NCI-H1092 treated with DMSO at 0.1 percent for 48 hours (cell line): Measurements from ENCODE around the gene PTPRR.

Source experiments
- DNase-seq: peaks from one replicate; lab custom pipeline; 2025; lab: John Stamatoyannopoulos, UW

PTPRR gene

DNA sequence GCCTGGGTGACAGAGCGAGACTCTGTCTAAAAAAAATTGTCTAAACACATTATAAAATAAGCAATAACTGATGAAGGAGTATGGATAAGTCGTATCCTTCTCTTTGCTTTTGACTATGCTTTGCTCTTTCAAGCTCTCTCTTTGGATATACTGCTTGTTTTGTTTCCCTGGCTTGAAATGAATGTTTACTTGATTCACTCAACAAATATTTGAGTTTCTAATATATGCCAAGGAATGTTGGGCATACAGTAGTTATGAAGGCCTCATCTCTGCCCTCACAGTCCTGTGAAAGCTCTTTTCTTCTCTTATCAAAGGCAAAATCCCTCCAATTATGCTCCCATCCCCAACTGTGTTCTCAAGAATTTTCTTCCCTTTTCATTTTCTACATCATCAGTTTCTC lies 123.5 kb downstream of the PTPRR start:
- no peak for DNase-seq

DNA sequence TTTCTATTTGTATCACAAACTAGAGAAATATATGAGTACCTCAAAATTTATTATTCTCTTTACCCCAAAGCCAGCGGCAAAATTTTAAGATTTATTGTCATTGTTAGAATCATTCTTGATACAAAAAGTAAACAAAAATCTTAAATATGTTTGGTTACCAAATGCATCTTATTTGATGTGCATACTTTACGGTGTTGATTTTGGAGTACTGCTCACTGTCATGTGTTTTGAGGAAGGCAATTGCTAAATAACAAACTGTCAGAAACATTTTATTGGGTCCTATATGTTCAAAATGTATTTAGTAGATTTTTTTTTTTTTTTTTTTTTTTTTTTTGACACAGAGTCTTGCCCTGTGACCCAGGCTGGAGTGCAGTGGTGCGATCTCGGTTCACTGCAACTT lies 124.9 kb downstream of the PTPRR start:
- DNase-seq = no peak

DNA sequence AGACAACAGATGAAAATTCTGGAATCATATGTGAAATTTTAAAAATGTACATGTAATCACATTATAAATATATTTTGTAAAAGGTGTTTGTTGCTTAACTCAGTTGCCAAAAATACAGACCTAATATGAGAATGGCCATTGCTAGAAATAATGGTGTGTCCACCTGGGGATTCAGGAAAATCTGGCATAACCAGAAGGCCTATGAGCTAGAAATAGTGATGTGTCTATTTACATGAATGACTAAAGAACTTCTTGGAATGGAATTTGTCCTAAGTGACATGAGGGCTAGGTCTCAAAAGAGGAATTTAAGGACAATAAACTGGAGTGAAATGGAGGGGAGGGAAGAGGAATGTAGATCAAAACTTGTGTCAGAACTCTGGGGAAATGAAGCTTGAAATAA lies 126.4 kb downstream of the PTPRR start:
- DNase-seq = no peak

DNA sequence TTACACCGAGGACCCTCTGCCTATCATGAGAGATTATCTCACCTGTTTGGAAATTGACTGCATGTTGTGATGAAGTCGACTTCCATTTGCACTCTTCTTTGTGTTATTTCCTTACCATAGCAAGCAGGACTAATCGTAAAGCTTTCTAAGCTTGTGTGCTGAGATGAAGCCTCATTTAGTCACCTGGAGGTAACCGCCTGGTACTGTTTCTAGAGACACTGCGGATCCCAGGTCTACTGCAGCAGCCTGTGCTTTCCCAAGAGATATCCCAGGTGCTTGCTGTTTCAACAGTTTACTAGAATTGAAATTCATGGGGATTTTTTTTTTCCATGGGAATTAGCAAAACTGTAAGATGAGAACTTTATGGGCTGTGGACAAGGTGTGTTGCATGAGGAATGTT lies 131.8 kb downstream of the PTPRR start:
- DNase-seq = no peak

DNA sequence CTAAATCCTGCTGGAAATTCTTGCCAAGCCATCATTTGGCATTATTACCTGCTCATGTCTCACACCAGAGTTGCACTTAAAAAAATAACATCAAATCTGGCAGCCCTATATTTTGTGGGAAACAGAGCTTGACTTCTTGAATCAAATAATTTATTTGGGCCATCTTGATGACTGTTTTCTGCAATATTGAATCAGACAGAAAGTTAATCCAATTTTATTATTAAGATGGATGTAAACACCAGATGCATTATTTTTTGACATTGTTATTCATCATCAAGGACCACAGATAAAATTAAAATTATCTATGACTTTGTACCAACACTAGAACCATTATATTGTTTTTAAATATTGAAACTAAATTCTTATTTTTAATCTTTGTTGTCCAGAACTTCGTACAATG lies 132.9 kb downstream of the PTPRR start:
- no peak for DNase-seq

DNA sequence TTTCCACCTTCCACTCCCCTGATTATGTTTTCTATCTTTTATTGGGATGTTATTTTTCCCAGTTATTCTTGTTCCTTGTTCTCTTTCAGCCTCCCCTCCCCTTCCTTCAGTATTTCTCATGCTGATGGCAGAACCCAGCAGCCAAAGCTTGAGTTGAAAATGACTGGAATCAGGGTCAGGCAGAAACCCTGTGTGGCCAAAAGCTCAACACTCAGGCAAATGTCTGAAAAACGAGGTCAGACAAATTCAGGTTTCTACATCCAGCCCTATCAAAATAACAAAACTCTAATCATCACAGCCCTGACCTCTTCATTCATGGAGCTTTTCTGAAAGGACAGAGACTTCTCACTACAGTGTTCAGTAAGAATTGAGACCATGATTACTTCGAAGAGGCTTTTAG lies 134.6 kb downstream of the PTPRR start:
- no peak for DNase-seq

DNA sequence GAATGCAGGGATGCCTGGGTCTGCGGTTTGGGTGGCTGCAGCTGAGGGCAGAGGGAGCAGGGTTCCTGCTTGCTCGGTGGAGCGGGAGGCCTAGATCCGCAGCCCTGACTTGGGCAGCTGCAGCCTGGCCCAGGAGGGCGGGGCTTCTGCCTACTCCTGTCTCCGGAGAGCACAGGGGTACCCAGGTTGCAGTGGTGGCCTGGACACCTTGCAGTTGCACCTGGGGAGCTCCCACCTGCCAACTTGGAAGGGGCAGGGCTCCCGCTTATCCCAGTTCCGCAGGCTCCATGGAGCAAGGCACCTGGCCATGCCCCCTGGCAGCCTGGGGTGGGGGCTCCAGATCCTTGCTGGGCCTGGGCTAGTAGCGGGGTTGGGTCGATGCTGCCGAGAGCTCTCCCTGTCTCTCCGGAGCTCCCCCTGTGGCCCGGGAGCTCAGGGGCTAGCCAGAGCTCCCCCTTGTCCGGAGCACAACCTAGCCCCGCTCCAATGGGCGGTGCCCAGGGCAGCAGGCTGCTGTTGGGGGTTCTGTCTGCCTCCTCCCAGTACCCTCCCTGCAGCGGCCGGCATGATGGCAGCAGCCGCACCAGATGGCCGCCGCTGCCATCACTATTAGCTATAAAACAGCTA lies 136.4 kb downstream of the PTPRR start:
- DNase-seq = no peak

DNA sequence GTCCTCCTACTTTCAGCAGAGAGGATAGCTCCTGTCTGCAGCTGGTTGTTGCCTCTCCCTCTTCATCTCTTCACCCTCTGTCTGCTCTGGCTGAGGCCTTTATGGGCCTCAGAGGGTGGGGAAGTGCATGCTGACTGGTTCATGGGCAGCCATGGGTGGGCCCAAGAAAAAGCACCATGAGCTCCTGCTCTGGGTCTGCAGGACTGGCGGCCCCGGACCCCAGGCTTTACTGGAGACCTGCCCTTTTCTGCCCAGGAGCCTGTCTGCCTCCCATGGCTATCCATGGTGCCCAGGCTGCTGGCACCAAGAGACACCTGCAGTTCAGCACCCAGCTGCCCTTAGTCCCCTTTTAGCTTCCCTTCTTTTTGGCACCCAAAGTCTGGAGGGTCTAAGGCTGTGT lies 137.1 kb downstream of the PTPRR start:
- DNase-seq = no peak

DNA sequence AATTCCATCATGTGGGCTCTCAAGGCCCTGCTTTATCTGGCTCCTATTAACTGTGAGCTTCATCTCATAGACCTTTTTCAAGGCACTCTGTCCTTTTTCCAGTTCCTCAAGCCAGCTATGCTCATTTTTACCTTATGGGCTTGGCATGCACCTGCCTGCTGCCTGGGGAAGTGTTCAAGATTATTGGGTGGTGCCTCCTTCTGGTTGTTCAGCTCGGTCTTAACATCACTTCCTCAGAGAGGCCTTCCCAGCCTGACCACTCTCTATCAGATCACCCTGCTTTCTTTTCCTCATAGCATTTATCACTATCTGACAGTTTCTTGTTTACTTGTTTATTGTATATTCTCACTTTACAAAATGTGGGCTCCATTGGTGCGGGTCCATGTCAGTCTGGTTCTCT lies 141.3 kb downstream of the PTPRR start:
- DNase-seq = no peak

DNA sequence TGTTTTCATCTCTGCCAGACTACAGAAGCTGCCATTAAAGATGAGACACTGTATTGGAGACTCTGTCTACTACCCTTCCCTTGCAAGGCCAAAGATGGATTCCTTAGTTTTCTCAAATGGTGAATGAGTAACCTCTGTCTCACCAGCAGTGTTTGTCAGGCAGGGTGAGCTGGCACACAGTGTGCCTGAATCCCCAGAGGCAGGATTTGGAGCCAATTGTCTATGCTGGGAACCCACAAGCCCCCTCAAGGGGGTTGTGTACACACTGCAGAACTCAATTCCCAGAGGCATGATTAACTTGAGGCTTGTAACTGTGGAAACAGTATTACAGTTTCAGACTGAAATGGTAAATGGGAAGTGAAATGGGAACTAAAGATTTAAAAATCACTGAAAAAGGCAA lies 146.5 kb downstream of the PTPRR start:
- DNase-seq = peak; percentile 12

DNA sequence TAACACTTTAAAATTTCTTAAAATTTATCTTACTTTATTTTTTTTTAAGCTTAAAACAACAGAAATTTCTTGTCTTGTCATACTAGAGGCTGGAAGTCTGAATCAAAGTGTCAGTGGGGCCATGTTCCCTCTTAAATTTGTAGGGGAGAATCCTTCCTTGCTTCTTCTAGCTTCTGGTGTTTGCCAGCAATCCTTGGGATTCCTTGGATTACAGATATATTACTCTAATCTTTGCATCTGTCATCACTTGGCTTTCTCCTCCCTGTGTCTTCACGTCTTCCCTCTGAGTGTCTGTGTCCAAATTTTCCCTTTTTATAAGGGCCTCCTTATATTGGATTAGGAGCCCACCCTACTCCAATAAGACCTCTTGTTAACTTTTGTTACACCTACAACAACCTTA lies 147.7 kb downstream of the PTPRR start:
- no peak for DNase-seq

DNA sequence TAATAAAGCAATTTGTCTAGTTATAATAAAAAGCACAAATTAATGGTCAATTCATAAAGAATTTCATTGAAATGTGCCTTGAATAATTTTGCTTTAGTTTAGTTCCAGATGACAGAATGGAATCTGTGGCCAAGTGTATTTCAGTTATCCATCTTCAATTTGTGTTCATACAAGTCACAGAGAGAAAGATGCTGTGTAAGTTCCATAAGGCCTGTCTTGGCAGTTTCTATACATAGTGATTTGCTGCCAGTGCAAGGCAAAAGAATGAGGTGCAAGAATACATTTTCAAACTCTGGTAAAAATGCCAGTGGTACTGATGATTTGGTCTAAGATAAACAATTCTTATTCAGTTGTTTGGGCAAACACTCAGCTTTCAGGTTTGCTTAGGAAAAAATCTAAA lies 149.0 kb downstream of the PTPRR start:
- no peak for DNase-seq

DNA sequence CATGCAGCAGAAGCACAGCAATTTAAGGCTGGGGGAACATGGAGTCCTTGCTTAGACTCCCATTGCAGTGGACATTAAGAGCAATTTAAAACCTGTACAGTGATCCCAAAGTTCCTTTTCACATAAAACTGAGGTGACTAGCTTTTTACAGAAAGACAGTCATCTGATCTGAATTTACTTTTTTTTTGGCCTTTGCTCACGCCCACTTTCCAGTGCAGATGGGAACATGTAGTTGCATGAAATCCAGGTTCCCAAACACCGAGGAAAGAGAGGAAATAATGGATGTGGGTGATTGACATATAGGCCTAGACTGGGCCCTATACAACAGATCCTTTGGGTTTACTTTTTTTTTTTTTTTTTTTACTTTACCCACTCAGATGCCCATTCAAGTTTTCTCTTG lies 156.9 kb downstream of the PTPRR start:
- DNase-seq = no peak

DNA sequence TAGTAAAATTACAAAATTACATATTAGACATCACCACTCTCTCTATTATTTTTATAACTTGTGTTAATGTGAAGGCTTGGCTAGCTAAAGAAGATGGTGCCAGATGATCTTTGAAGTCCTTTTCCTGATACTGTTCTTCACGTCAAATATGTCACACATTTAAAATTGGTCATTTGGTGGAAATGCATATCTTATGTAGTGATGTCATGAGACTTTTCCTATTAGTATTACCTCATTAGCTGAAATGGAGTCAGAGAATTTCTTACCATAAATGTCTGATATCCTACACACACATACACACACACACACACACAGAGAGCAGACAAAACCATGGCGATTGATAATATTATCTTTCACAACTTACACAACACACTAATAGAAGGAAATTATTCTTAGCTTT lies 158.5 kb downstream of the PTPRR start:
- no peak for DNase-seq

DNA sequence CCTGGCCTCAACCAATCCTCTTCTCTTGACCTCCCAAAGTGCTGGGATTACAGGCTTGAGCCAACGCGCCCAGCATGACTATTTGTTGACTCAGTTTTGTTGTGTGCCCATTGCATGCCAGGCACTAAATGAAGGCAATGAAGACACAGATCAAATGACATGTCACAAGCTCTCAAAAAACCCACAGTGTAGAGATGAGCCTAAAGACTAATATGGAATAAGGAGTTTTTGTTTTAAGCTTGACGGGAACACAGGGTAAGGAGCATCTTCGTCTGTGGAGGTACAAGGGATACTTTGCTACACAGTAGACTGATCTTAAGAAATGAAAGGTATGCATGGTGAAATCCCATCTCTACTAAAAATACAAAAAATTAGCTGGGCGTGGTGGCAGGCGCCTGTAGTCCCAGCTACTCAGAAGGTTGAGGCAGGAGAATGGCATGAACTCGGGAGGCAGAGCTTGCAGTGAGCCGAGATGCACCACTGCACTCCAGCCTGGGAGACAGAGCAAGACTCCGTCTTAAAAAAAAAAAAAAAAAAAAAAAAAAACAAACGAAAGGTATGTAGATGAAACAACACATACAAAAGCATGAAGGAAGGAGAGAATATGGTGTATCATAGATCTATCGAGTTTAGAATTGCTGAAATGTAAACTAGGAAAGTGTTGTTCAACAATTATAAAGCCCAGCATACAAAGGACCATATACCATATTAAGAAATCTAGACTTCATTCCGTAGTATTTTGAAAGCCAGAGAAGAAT lies 161.2 kb downstream of the PTPRR start:
- DNase-seq = no peak

DNA sequence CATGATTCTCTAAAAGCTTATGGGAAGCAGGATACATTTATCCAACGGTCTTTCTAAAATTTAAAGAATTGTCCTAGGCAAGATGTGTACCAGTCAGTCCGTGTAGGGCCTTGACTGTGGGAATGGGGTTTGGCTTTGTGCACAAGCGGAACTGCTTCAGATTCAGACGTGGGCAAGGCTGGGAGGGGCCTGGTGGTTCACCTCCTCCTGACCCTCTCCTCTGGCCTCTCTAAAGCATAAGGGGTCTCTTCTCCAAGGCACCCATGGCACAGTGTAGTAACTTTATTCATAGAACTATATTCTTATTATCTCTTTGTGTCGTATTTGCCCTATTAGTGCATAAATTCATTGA lies 162.1 kb downstream of the PTPRR start:
- no peak for DNase-seq

DNA sequence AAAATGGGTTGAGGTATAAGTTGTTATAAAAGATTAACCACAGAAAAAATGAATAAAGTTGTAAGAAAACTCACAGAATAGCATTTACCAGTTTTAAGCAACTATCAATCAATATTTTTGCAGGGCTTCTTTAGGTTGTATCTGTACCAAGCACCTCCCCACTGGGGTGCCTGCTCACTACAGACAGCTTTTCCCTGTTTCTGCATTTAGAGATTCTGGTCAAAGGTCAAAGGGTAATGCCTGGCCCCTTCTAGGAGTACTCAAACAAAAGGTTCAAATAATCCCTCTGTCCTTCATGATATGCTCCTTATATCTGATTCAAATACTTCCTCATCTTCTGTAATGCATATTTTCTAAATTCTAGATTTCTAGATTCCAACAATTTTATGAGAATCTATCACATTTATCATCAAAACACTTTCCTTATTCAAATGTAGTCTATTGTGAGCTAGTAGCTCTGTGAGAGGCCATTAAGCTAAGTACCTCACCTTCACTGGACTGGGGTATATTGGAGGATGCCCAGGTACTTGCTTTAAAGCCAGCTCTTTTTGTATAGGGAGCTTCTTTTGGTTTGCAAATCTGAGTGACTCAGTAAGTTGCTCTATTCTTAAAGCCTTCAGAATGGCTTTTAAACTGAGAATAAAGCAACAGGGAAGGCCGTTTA lies 162.6 kb downstream of the PTPRR start:
- DNase-seq = no peak

DNA sequence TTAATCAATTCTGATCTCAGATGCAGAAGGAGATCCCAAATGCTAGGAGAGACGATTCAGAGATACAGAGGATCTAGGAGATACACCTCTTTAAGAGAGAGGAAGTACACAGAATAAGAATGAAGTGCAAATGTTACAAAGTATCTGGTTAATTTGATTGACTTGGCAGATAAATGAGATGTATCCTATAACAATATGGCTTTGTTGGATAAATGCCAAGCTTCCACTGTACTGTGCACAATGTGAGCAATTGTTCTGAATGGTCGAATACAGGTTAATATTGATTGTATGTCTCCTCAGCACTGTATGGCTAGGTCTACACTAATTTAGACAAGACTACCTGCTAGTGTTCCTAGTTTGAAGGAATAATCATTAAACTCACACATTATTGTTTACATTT lies 163.7 kb downstream of the PTPRR start:
- DNase-seq = peak; percentile 17

DNA sequence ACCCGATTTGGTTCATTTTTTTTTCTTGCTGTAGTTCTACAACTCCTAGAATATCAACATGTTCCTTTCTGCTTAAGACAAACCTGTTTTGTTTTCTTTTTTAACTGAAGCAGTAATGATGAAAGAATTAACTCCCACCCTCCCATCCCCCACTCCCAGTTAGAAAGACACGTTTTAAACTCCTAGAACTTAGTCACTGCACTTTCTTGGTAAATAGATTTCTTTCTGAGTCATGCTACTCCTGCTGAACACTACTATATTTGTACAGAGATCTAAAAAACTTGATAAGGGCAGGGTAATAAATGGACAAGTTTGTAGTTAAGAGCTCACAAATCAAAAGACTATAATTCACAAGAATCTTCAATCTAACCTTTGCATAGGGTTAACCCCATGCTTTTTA lies 164.4 kb downstream of the PTPRR start:
- DNase-seq = no peak

DNA sequence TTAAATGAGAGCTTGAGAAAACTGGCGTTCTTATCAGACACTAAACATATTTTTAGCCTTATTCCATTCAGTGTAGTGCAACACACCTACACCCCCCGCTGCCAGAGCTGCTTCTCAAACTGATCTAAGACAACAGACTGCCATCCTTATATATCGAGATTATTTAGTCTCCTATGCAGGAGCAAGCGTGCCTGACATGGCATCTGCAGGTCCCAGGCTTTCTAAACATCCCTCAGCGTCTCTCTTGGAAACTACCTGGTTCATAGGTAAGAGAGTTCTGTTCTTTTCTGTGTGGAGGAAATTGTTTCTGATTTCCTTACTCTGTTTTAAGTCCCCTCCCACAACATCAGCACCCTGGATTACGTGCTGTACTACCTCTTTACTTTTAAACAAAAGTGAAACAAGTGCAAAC lies 166.2 kb downstream of the PTPRR start:
- DNase-seq = no peak

DNA sequence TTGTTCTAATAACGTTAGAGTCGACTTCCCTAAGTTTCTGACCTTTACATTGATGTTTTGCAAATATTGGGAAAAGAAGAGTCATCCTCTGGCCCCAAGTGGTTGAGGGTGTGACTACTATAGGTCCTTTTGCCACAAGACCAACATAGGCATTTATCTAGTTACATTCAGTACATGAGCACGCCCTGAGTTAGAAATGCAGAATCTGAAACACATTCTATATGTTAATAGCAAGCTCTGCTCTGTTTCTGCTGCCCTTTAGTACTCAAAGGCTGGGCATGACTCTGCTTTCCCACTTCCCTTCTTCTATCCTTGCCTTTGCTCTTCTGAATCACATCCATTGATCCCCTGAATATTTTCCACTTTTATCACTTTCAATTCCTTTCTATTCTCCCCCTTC lies 168.2 kb downstream of the PTPRR start:
- no peak for DNase-seq

DNA sequence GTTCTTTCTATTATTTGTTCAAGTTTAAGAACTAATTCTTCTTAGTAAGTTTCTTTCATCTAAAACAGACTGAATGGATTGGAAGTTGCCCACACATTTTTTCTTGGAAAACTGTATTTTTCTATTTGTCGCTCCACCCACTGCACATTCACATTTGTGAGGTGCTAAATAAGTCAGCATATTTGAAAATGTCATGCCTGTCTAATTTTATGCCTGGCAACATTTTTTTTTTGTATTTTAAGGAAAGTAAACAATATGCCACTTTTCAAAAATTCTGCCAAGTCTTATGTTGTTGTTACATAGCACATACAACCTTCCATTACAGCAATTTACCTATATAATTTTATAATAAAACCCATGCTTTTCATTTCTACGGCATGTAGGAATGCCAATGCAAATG lies 170.6 kb downstream of the PTPRR start:
- DNase-seq = no peak

DNA sequence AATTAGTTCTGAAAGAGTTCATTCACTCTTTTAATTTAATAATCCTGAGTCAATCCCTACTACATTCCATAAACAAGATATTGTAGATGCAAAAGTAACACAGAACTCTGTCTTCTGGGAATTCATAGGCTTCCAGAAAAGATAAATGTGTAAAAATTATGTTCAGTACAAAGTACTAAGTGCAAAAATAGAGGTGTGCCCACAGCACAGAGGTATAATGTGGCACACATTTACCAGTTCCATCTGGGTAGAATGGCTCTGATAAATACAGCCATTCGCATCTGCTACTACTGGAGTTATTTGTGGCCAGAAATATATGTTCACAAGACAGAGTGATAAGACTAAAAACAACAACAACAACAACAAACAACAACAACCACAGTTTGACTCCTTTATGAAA lies 171.7 kb downstream of the PTPRR start:
- no peak for DNase-seq
